CD14-positive monocyte (primary cell): Measurements from ENCODE around the gene CPNE4. TPM values are rescaled to one million over a fixed set of nuclear protein-coding genes. Genes with fewer than 3 reads are reported as not detected.

ENCODE experiments used
- DNase-seq, 3 donors: peaks; one replicate each; pipeline ENCODE4 v3.0.0-alpha.2; 2011 to 2022
- H2AFZ ChIP-seq: 2 replicates; pipeline ENCODE4 v1.6.0; 2012; ENCODE audit warnings: mild to moderate bottlenecking, low read depth, low read length, inconsistent platforms; ENCODE audit not compliant: insufficient read depth, poor library complexity, severe bottlenecking
- H3K27ac ChIP-seq, 2 donors: 1 replicate in 1 of 2; 2 replicates in 1 of 2; pipeline ENCODE4 v1.5.1; 2012 to 2013; ENCODE audit warnings: low read length in 2 of 2, control low read depth in 1 of 2, inconsistent platforms in 1 of 2, low read depth in 1 of 2, mild to moderate bottlenecking in 1 of 2
- H3K27me3 ChIP-seq, 2 donors: one replicate each; pipeline versions ENCODE4 v1.6.0 to v1.6.1; 2011 to 2013; ENCODE audit warnings: low read length in 2 of 2; ENCODE audit not compliant: control insufficient read depth in 2 of 2, insufficient read depth in 2 of 2
- H3K36me3 ChIP-seq, 2 donors: replicated peaks in 1 of 2; 1 replicate in 1 of 2; 2 replicates in 1 of 2; pipeline versions ENCODE4 v1.5.1 to v1.6.1; 2012 to 2013; ENCODE audit warnings: low read length in 2 of 2, control low read depth in 1 of 2, inconsistent platforms in 1 of 2, mild to moderate bottlenecking in 1 of 2; ENCODE audit not compliant: insufficient read depth in 2 of 2, control insufficient read depth in 1 of 2
- H3K4me1 ChIP-seq, 2 donors: 1 replicate in 1 of 2; 2 replicates in 1 of 2; pipeline versions ENCODE4 v1.5.1 to v1.6.1; 2012 to 2013; ENCODE audit warnings: low read length in 2 of 2, control low read depth in 1 of 2, inconsistent platforms in 1 of 2, mild to moderate bottlenecking in 1 of 2, moderate library complexity in 1 of 2; ENCODE audit not compliant: insufficient read depth in 2 of 2, control insufficient read depth in 1 of 2
- H3K4me2 ChIP-seq: replicated peaks from 2 replicates; pipeline ENCODE3; 2012; ENCODE audit warnings: low read length, moderate library complexity, mild to moderate bottlenecking; ENCODE audit not compliant: poor library complexity, severe bottlenecking; ENCODE audit errors: extremely low read depth
- H3K4me3 ChIP-seq, 3 experiments: fragments of 200-600 bp in 1 of 3; sonication (generic) in 1 of 3; replicated peaks in 1 of 3; 1 replicate in 2 of 3; 2 replicates in 1 of 3; pipeline ENCODE4 v1.5.1; 2011 to 2013; ENCODE audit warnings: low read length in 3 of 3, mild to moderate bottlenecking in 3 of 3, control low read depth in 2 of 3, low read depth in 2 of 3, inconsistent platforms in 1 of 3, moderate library complexity in 1 of 3
- H3K79me2 ChIP-seq: 2 replicates; pipeline ENCODE4 v1.6.0; 2012; ENCODE audit warnings: mild to moderate bottlenecking, control low read depth, inconsistent platforms, low read length, moderate library complexity; ENCODE audit not compliant: insufficient read depth
- H3K9ac ChIP-seq: 2 replicates; pipeline ENCODE4 v1.6.0; 2017; ENCODE audit warnings: low read length, mild to moderate bottlenecking; ENCODE audit not compliant: insufficient read depth, poor library complexity, severe bottlenecking
- H3K9me3 ChIP-seq, 2 donors: replicated peaks in 1 of 2; 1 replicate in 1 of 2; 2 replicates in 1 of 2; pipeline versions ENCODE4 v1.5.1 to v1.6.1; 2012 to 2013; ENCODE audit warnings: low read length in 2 of 2, control low read depth in 1 of 2; ENCODE audit not compliant: control insufficient read depth in 1 of 2, insufficient read depth in 1 of 2
- H4K20me1 ChIP-seq: 2 replicates; pipeline ENCODE4 v1.6.0; 2012; ENCODE audit warnings: mild to moderate bottlenecking, low read length, control low read depth, moderate library complexity; ENCODE audit not compliant: insufficient read depth
- H3K27ac Mint-ChIP-seq, 7 donors: one replicate each; pipeline ENCODE4 v1.8.0; 2020; ENCODE audit warnings: mild to moderate bottlenecking in 7 of 7, mixed read lengths in 7 of 7, moderate library complexity in 6 of 7, inconsistent platforms in 2 of 7
- H3K27me3 Mint-ChIP-seq, 3 donors: one replicate each; pipeline ENCODE4 v1.8.0; 2021 to 2022; ENCODE audit warnings: low read depth in 3 of 3, mild to moderate bottlenecking in 3 of 3, mixed read lengths in 3 of 3, moderate library complexity in 3 of 3, inconsistent platforms in 1 of 3
- H3K36me3 Mint-ChIP-seq, 2 donors: one replicate each; pipeline ENCODE4 v1.8.0; 2020; ENCODE audit warnings: mixed read lengths in 2 of 2, inconsistent platforms in 1 of 2, mild to moderate bottlenecking in 1 of 2
- H3K4me1 Mint-ChIP-seq: one replicate; pipeline ENCODE4 v1.8.0; 2020; ENCODE audit warnings: mild to moderate bottlenecking, mixed read lengths
- H3K4me3 Mint-ChIP-seq, 2 donors: one replicate each; pipeline ENCODE4 v1.8.0; 2020; ENCODE audit warnings: mild to moderate bottlenecking in 2 of 2, mixed read lengths in 2 of 2, moderate library complexity in 1 of 2
- H3K9me3 Mint-ChIP-seq, 7 donors: one replicate each; pipeline ENCODE4 v1.8.0; 2020 to 2022; ENCODE audit warnings: mixed read lengths in 7 of 7, mild to moderate bottlenecking in 6 of 7, moderate library complexity in 6 of 7, inconsistent platforms in 2 of 7
- CTCF ChIP-seq: fragments of 200-600 bp; IDR thresholded peaks from one replicate; pipeline ENCODE4 v1.8.0; 2022; ENCODE audit warnings: antibody characterized with exemption, mild to moderate bottlenecking
- WGBS: methylation state at CpG from one replicate; pipeline ENCODE4 v1.1.5; 2013; ENCODE audit warnings: missing lambda C conversion rate; ENCODE audit not compliant: insufficient coverage; 5-methylcytosine and 5-hydroxymethylcytosine counted together
- intact Hi-C, 2 donors: fragments of 100-400 bp; cut with micrococcal nuclease; formaldehyde crosslinking; loops; one replicate each; pipeline versions ENCODE4 v1.15.0 to v1.15.1; 2023
- polyA plus RNA-seq, 3 donors: library from polyadenylated mRNA; depleted of rRNA in 1 of 3; unstranded in 2 of 3; stranded (reverse) in 1 of 3; fragments of 300-500 nt in 2 of 3; fragments of >200 nt in 1 of 3; fragmentation: Illumina TruSeq in 2 of 3; gene quantifications; 1 replicate in 2 of 3; 2 replicates in 1 of 3; pipeline ENCODE4 v1.2.3, GENCODE V29; 2012 to 2021

Gene CPNE4
- polyA plus RNA-seq, 3 donors = not detected

DNA sequence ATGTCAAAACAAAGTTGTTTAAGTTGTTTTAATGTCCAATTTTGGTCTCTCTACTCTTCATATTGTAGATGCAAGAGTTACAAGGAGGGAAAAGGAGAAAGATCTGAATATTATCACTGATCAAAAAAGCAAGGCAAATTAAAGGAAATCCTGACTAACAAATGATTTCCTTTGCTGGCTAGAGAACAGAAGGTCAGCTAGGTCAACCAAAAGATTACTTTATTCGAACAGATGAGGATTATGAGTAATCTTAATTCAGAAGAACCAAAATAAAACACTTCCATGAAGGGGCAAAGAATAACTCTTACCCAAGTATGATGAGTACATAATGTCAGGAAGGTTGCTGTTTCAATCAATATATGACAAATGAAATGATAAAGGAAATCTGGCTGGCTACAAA lies 33.8 kb downstream of the CPNE4 start:
- Histone ChIP-seq H2AFZ (no peak overlapping the region), H4K20me1 (no peaks in the 10 kb centered on the region), H3K9ac (no peak overlapping the region), H3K27ac (no peak overlapping the region), H3K4me2 (no peak overlapping the region), H3K27me3 (peaks cover 3 to 5% of the 10 kb centered on the region in 2 donors), H3K9me3 (no peaks in the 10 kb centered on the region), H3K4me1 (no peaks in the 10 kb centered on the region), H3K36me3 (no peaks in the 10 kb centered on the region), H3K79me2 (no peaks in the 10 kb centered on the region), H3K4me3 (no peak overlapping the region)
- H3K9me3 Mint-ChIP-seq = peaks cover 0 to 2% (median 0%) of the 10 kb centered on the region in 7 donors
- intact Hi-C loops = no loop called here
- no CpG with 5 or more reads among the region's 1 CpG for WGBS
- H3K27me3 Mint-ChIP-seq = peaks cover 7 to 19% (median 8%) of the 10 kb centered on the region in 3 donors
- no peaks in the 10 kb centered on the region for H3K36me3 Mint-ChIP-seq
- H3K4me3 Mint-ChIP-seq = no peak overlapping the region
- no peak for DNase-seq
- no peak for TF ChIP-seq CTCF
- no peak overlapping the region for H3K27ac Mint-ChIP-seq
- H3K4me1 Mint-ChIP-seq = no peaks in the 10 kb centered on the region

GRCh38 chr3:131998027-131998426 lies 36.8 kb downstream of the CPNE4 start:
- DNase-seq = no peak
- Histone ChIP-seq H3K27ac (no peak overlapping the region), H3K4me2 (no peak overlapping the region), H4K20me1 (no peaks in the 10 kb centered on the region), H3K27me3 (peaks cover 0 to 2% of the 10 kb centered on the region in 2 donors), H2AFZ (no peak overlapping the region), H3K4me3 (no peak overlapping the region), H3K9me3 (no peaks in the 10 kb centered on the region), H3K79me2 (no peaks in the 10 kb centered on the region), H3K4me1 (no peaks in the 10 kb centered on the region), H3K36me3 (no peaks in the 10 kb centered on the region), H3K9ac (no peak overlapping the region)
- Mint-ChIP-seq H3K4me1 (no peaks in the 10 kb centered on the region), H3K27ac (no peak overlapping the region), H3K4me3 (no peak overlapping the region), H3K36me3 (no peaks in the 10 kb centered on the region), H3K9me3 (peaks cover 0 to 2% (median 0%) of the 10 kb centered on the region in 7 donors), H3K27me3 (peaks cover 3 to 14% (median 10%) of the 10 kb centered on the region in 3 donors)
- intact Hi-C loops = no loop called here
- WGBS = 20% methylated on average over 1 of the region's 1 CpG
- no peak for TF ChIP-seq CTCF
